Choroid plexus epithelial cell (primary cell): ENCODE results near the gene LONP2.
A peak's percentile ranks its signal among the peaks of the same experiment; 100 is the strongest.

Experiments
- DNase-seq: peaks from one replicate; pipeline ENCODE4 v3.0.0-alpha.2; 2010; ENCODE audit warnings: low read depth
- H3K4me3 ChIP-seq: 2 replicates; pipeline ENCODE4 v1.5.1; 2011; ENCODE audit warnings: low read depth, mild to moderate bottlenecking, control low read depth, low read length, moderate library complexity
- TF ChIP-seq, protein P1 (sequence below): conservative IDR thresholded peaks from 2 replicates; pipeline ENCODE4 v1.5.1; 2011; ENCODE audit warnings: low read depth, mild to moderate bottlenecking, control low read depth, inconsistent platforms, low read length, moderate library complexity

LONP2 gene

DNA sequence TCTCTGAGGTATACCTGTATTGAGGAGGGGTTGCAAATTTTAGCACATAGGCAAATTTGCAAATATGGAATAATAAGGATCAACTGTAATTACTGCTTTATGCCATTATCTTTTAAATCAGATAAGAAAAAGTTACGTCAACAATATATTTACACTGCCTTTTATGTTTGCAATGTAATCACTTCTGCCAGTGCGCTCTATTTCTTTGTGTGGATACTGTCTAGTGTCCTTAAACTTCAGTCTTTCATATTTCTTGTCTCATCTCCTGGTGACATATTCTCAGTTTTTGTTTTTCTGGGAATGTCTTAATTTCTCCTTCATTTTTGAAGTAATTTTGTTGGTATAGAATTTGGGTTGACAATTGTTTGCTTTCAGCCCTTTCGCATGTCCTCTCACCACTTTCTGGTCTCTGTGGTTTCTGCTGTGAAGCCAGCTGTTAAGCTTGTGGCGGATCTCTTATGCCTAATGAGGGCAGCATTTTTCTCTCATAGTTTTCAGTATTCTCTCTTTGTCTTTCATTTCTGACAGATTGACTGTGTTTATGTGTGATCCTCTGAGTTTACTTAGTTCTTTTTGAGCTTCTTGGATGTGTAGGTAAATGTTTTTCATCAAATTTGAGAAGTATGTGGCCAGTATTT, 40.8 kb downstream of the LONP2 start:
- TF ChIP-seq, protein P1, sequence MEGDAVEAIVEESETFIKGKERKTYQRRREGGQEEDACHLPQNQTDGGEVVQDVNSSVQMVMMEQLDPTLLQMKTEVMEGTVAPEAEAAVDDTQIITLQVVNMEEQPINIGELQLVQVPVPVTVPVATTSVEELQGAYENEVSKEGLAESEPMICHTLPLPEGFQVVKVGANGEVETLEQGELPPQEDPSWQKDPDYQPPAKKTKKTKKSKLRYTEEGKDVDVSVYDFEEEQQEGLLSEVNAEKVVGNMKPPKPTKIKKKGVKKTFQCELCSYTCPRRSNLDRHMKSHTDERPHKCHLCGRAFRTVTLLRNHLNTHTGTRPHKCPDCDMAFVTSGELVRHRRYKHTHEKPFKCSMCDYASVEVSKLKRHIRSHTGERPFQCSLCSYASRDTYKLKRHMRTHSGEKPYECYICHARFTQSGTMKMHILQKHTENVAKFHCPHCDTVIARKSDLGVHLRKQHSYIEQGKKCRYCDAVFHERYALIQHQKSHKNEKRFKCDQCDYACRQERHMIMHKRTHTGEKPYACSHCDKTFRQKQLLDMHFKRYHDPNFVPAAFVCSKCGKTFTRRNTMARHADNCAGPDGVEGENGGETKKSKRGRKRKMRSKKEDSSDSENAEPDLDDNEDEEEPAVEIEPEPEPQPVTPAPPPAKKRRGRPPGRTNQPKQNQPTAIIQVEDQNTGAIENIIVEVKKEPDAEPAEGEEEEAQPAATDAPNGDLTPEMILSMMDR: no peak
- no peak overlapping the region for H3K4me3 ChIP-seq
- DNase-seq: no peak

DNA sequence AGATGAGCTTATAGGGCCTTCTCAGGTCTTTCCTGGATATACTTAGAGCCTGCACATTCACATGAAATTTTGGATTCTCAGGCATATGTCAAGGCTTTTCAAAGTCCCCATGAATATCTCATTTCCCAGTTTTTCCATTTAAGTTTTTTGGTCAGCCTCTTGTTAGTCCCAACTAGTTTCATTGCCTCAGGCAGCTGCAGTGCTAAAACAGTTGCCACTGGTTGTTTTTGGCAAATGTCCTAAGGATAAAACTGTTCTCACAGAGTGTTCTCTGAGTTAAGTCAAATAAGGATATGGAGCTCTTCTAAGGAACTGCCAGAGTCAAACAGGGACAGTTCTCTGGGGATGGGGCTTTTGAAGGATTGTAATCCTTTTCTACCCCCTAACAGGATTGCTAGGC, 43.1 kb downstream of the LONP2 start:
- H3K4me3 ChIP-seq: no peak overlapping the region
- no peak for DNase-seq
- TF ChIP-seq, protein P1: no peak

DNA sequence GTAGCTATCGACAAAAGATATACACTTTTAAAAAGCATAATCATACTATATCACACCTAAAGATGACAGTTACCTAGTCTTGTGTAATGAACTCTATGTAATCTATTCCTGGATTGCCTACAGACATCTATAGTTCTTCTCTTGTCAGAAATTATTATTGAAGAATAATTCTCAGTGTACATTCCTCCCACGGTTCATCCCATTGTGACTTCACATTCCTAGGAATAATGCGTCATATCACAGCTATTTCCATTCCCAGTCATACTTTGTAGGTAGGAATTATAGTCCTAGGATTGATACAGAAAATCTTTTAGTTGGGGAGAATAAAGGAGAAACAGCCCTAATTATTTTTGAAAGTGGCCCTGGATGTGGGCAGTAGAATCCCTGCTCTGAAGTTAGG, 47.2 kb downstream of the LONP2 start:
- peak; percentile 38 for DNase-seq

DNA sequence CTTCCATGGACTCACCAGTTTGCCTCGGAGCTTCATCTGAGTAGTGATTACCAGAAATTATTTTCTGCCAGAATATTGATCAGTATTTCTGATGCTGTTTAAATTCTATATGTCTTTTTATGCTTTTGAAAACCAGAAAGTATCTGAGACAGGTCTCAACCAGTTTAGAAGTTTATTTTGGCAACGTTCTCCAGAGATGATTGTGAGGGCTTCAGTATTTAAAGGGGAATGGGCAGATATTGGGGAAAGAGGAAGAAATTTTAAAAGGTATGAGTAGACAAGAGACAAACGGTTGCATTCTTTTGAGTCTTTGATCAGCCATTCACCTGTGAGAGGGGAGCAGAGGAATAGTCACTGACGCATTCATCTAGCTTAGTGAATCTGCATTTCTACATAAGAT, 47.7 kb downstream of the LONP2 start:
- H3K4me3 ChIP-seq: no peak overlapping the region
- TF ChIP-seq, protein P1: no peak
- DNase-seq: no peak

More for the DNA sequence above, 47.2 kb downstream of the LONP2 start:
- H3K4me3 ChIP-seq: no peak overlapping the region
- TF ChIP-seq, protein P1: no peak

DNA sequence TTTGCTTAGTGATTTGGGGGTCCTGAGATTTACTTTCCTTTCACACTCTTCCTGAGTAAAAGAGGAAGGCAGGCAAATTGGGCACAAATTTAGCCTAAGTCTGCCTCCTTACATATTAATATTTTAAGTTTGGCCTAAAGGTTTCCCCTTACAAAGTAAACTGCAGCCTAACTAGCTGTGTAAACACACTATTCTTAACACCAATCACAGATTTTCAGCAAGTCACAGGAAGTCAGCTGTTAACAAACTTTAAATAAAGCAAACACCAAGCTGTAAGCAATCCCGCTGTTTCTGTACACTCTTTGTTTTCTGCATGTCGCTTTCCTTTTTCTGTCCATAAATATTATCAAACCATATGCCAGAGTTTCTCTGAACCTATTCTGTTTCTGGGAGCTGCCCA, 48.4 kb downstream of the LONP2 start:
- DNase-seq: no peak
- TF ChIP-seq, protein P1: no peak
- no peak overlapping the region for H3K4me3 ChIP-seq

DNA sequence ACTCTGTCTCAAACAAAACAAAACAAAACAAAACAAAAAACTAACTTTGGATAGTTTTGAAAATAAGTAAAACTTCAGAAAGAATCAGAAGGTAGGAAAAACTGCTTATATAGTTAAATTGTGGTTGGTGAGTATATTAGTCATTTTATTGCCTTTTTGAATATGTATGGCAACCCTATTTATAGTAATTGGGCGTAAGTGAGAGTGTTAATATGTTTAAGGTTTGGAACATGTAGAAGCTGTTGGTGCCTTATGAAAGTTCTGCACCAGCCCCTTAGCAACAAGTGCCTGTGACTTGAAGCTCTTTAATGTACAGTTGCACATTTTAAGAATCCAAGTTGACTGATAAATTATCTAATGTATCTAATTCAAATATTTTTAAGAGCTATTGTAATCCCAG, 50.6 kb downstream of the LONP2 start:
- TF ChIP-seq, protein P1: no peak
- DNase-seq: no peak
- H3K4me3 ChIP-seq: no peak overlapping the region
